NCI-H2196 treated with DMSO at 0.1 percent for 48 hours (cell line): ENCODE measurements around the gene ZFAND3.
"Not testable (repeated sequence)": the region's sequence is repeated elsewhere in the genome, so short reads cannot be mapped to it uniquely, and the experiment has no call there.

Experiments
- DNase-seq: peaks from one replicate; lab custom pipeline; 2025; ENCODE audit not compliant: unreplicated experiment; lab: John Stamatoyannopoulos, UW

Gene ZFAND3

GRCh38 chr6:37864250-37864649 lies 44.7 kb downstream of the ZFAND3 start:
- no peak for DNase-seq

- DNase-seq, result no peak
These were observed 46.0 kb downstream of the ZFAND3 start for GRCh38 chr6:37865504-37865903.

- DNase-seq, result no peak
These were observed 47.3 kb downstream of the ZFAND3 start for GRCh38 chr6:37866590-37867507.

GRCh38 chr6:37867756-37868446 lies 48.4 kb downstream of the ZFAND3 start:
- DNase-seq, result no peak

GRCh38 chr6:37868447-37868825 lies 48.9 kb downstream of the ZFAND3 start:
- DNase-seq, result no peak

GRCh38 chr6:37871616-37872372 lies 52.3 kb downstream of the ZFAND3 start:
- no peak for DNase-seq

- DNase-seq, result no peak
These were observed 52.8 kb downstream of the ZFAND3 start for GRCh38 chr6:37872373-37872745.

GRCh38 chr6:37874726-37875125 lies 55.2 kb downstream of the ZFAND3 start:
- DNase-seq, result no peak

GRCh38 chr6:37875561-37876309 lies 56.2 kb downstream of the ZFAND3 start:
- no peak for DNase-seq

- no peak for DNase-seq
These were observed 57.3 kb downstream of the ZFAND3 start for GRCh38 chr6:37876843-37877242.

GRCh38 chr6:37877373-37878149 lies 58.0 kb downstream of the ZFAND3 start:
- DNase-seq, result no peak

GRCh38 chr6:37878150-37878710 lies 58.7 kb downstream of the ZFAND3 start:
- DNase-seq, result no peak

- DNase-seq, result not testable (repeated sequence)
These were observed 61.1 kb downstream of the ZFAND3 start for GRCh38 chr6:37880602-37881001.

GRCh38 chr6:37882292-37882691 lies 62.8 kb downstream of the ZFAND3 start:
- DNase-seq, result no peak

- DNase-seq, result no peak
These were observed 63.3 kb downstream of the ZFAND3 start for GRCh38 chr6:37882724-37883413.

GRCh38 chr6:37884548-37884947 lies 65.0 kb downstream of the ZFAND3 start:
- no peak for DNase-seq

GRCh38 chr6:37889051-37889450 lies 69.5 kb downstream of the ZFAND3 start:
- no peak for DNase-seq

GRCh38 chr6:37889486-37889885 lies 70.0 kb downstream of the ZFAND3 start:
- no peak for DNase-seq

GRCh38 chr6:37891072-37891471 lies 71.5 kb downstream of the ZFAND3 start:
- no peak for DNase-seq
